GM12891 (cell line): ENCODE results near the gene SPON1.

ENCODE experiments used
- PAX5 ChIP-seq: IDR thresholded peaks from 2 replicates; pipeline ENCODE4 v1.6.1; 2011; ENCODE audit warnings: low read length, moderate library complexity, mild to moderate bottlenecking; ENCODE audit not compliant: insufficient read depth, severe bottlenecking
- POLR2A ChIP-seq: IDR thresholded peaks from 2 replicates; pipeline ENCODE4 v1.6.1; 2011; ENCODE audit warnings: low read depth, low read length, control low read depth
- SPI1 ChIP-seq: IDR thresholded peaks from 2 replicates; pipeline ENCODE4 v1.6.1; 2011; ENCODE audit warnings: low read depth, low read length, control low read depth

DNA sequence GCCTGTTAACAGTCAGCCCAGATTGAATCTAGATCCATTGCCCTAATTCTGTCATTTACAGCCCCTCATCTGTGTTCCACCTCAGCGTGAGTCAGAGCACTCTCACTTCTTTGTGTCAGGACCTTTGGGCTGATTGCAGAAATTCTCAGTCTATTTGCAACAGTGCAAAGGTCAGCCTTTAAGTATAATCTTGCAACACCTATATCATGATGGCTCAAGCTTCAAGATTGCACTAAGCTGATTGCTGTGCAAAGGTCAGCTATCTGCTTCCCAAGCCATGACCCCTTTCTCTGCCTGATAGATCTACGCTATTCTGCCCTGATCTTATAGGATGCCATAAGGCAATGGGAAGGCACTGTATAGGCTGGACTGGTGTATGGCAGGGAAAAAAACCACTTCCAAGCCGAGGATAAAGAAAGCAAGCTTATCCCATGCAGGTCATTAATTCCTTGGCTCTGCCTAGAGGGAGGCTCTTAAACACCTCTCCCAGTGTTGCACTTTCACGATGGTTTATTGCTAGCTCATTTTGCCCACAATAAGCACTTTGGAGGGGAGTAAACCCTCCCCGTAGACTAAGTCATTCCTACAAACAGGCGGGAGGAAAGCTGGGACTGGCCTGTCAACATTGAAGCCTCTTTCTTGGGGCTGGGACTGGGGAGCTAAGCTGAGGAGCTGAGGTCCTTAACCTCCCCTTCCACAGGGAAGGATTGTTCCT lies 295.9 kb downstream of the SPON1 start:
- TF ChIP-seq POLR2A = no peak
- TF ChIP-seq PAX5 = no peak
- TF ChIP-seq SPI1 = no peak
